Measurements from ENCODE around the gene ME1.

The ME1 gene

GRCh38 chr6:83168556-83168955 is 262.3 kb downstream of the ME1 start:
- DNase-seq (ENCODE audit: low read depth): no peak
- no peak overlapping the region for H3K4me3 ChIP-seq (ENCODE audit: low read depth, low read length)
- TF ChIP-seq CTCF (IDR thresholded peaks at IDR 0.05; ENCODE audit: low read depth, low read length, missing control alignments): no peak

GRCh38 chr6:83167726-83168278 is 263.0 kb downstream of the ME1 start:
- no peak for DNase-seq (ENCODE audit: low read depth)
- no peak for TF ChIP-seq CTCF (IDR thresholded peaks at IDR 0.05; ENCODE audit: low read depth, low read length, missing control alignments)
- H3K4me3 ChIP-seq (ENCODE audit: low read depth, low read length): no peak overlapping the region

All from GM12864 (cell line).